Measurements from ENCODE around the gene FREM2.

DNA sequence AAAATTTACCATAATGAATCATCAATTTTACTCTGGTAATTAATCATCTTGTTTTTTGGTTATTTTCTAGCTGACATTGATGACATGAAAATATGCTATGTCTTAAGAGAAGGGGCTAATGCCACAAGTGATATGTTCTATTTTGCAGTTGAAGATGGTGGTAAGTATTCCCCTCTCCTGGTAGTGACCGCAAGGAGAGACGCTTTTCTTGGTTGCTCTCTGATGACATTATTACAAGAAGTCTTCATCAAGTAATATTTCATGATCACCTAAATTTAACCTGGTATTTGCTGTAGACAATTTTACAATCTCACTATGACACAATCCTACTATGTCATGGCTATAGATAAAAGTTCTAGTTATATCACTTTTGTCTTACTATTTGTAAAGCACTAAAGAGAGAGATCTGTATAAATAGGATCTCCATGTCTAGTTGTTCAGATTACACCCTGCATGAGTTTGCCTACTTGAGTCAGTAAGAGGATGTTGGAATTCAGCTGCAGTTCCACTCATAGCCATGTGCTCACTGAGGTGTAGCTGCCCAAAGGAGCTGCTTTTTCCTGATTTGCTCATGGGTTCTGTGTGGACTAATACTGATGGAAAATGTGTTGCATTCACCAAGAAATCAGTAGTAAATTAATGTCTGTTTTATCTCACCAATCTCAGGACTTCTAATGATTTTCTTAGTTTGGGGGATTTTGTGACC, 10.9 kb downstream of the FREM2 start:
- TF ChIP-seq, protein P1, sequence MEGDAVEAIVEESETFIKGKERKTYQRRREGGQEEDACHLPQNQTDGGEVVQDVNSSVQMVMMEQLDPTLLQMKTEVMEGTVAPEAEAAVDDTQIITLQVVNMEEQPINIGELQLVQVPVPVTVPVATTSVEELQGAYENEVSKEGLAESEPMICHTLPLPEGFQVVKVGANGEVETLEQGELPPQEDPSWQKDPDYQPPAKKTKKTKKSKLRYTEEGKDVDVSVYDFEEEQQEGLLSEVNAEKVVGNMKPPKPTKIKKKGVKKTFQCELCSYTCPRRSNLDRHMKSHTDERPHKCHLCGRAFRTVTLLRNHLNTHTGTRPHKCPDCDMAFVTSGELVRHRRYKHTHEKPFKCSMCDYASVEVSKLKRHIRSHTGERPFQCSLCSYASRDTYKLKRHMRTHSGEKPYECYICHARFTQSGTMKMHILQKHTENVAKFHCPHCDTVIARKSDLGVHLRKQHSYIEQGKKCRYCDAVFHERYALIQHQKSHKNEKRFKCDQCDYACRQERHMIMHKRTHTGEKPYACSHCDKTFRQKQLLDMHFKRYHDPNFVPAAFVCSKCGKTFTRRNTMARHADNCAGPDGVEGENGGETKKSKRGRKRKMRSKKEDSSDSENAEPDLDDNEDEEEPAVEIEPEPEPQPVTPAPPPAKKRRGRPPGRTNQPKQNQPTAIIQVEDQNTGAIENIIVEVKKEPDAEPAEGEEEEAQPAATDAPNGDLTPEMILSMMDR (conservative IDR thresholded peaks at IDR 0.05; ENCODE audit: low read length): no peak
- no peak for TF ChIP-seq EZH2phosphoT487 (IDR thresholded peaks at IDR 0.05; ENCODE audit: borderline replicate concordance, low read depth, low read length)

All from OCI-LY7 (cell line).